ENCODE measurements around the gene C16orf96. TPM values are rescaled to one million over a fixed set of nuclear protein-coding genes. Genes with fewer than 3 reads are reported as not detected.

C16orf96 gene
- total and polyA plus RNA-seq, 2 of the 8 experiments (the other 6 are each of a cell fraction or from before 2014, with no cell fraction given) = 1.0 to 1.3 TPM

GRCh38 chr16:4633910-4634635 lies 77.9 kb downstream of the C16orf96 start:
- Histone ChIP-seq H3K14ac (ENCODE audit: insufficient read length) (no peak overlapping the region), H3K18ac (ENCODE audit: extremely low read depth, low read length) (no peak overlapping the region), H3K56ac (replicated peaks; ENCODE audit: insufficient read length, low read depth, low read length) (no peak overlapping the region), H3K4me3 (ENCODE audit: extremely low read depth in 1 of 4, insufficient read depth in 2 of 4, low read depth in 3 of 4, low read length in 4 of 4) (no peak overlapping the region), H3K36me3 (ENCODE audit: control insufficient read depth in 2 of 4, insufficient read depth in 4 of 4, low read length in 3 of 4) (peaks cover 0 to 6% (median under 1%) of the 10 kb centered on the region in 4 experiments; a peak in 2 of 8 replicates), H3K79me1 (ENCODE audit: low read depth, low read length) (peaks cover 16% of the 10 kb centered on the region; the same call in 1 of the 2 replicates), H3K27ac (ENCODE audit: low read depth, low read length) (no peak overlapping the region), H2BK12ac (ENCODE audit: low read depth, low read length) (no peak overlapping the region), H2BK5ac (ENCODE audit: low read depth, low read length) (no peak overlapping the region), H3K4me1 (replicated peaks in 1 of 4; ENCODE audit: control insufficient read depth in 3 of 4, insufficient read depth in 4 of 4, low read length in 3 of 4) (no peaks in the 10 kb centered on the region; a peak in 1 of 7 replicates), H3K27me3 (replicated peaks in 1 of 4; ENCODE audit: control insufficient read depth in 3 of 4, extremely low read depth in 1 of 4, insufficient read depth in 3 of 4, low read length in 3 of 4) (no peaks in the 10 kb centered on the region; a peak in 1 of 7 replicates), H2BK20ac (ENCODE audit: low read length) (no peak overlapping the region), H3K79me2 (ENCODE audit: control insufficient read depth in 1 of 2, insufficient read depth in 2 of 2, low read length in 2 of 2) (peaks cover 3 to 73% of the 10 kb centered on the region in 2 experiments), H3K23me2 (ENCODE audit: low read depth, low read length) (no peaks in the 10 kb centered on the region), H3K23ac (ENCODE audit: insufficient read length) (no peak overlapping the region), H3K9me3 (ENCODE audit: insufficient read depth in 2 of 2, low read depth in 1 of 2, low read length in 1 of 2) (no peaks in the 10 kb centered on the region), H2BK120ac (replicated peaks; ENCODE audit: low read depth, low read length) (no peak overlapping the region), H4K5ac (ENCODE audit: insufficient read length, low read depth, low read length) (no peak overlapping the region), H4K8ac (ENCODE audit: extremely low read depth, insufficient read depth, low read length) (peak overlapping the region; percentile 65), H2AK5ac (ENCODE audit: low read depth, low read length) (no peak overlapping the region), H3K4ac (replicated peaks; ENCODE audit: insufficient read length, low read depth, low read length) (no peak overlapping the region), H2AFZ (ENCODE audit: low read length) (no peak overlapping the region), H4K20me1 (replicated peaks in 1 of 2; ENCODE audit: control insufficient read depth in 1 of 2, insufficient read depth in 2 of 2, low read length in 2 of 2) (peaks cover 4 to 10% of the 10 kb centered on the region in 2 experiments), H4K91ac (replicated peaks; ENCODE audit: insufficient read length, low read length) (no peak overlapping the region), H2BK15ac (ENCODE audit: low read length) (no peak overlapping the region), H3K4me2 (ENCODE audit: insufficient read depth in 1 of 2, low read depth in 2 of 2, low read length in 2 of 2) (no peak overlapping the region), H3K9ac (replicated peaks in 1 of 4; ENCODE audit: extremely low read depth in 1 of 4, low read depth in 3 of 4, low read length in 3 of 4) (no peak overlapping the region)
- no peak for FAIRE-seq
- TF ChIP-seq RFX5 (IDR thresholded peaks at IDR 0.05; ENCODE audit: borderline replicate concordance, low read depth, low read length) = no peak
- TF ChIP-seq SAP30 (IDR thresholded peaks at IDR 0.05; ENCODE audit: insufficient read depth, insufficient replicate concordance, low read length) = no peak
- TF ChIP-seq CHD1 (IDR thresholded peaks at IDR 0.05; ENCODE audit: low read depth, low read length) = no peak
- TF ChIP-seq MAFK (IDR thresholded peaks at IDR 0.05; ENCODE audit: low read depth, low read length) = no peak
- TF ChIP-seq SRF (IDR thresholded peaks at IDR 0.05; ENCODE audit: low read depth, low read length) = no peak
- TF ChIP-seq ZNF274 (IDR thresholded peaks at IDR 0.05; ENCODE audit: borderline replicate concordance, extremely low read depth, low read length) = no peak
- no peak for TF ChIP-seq SIN3A (conservative IDR thresholded peaks at IDR 0.05 in 1 of 2, IDR thresholded peaks at IDR 0.05 in 1 of 2; ENCODE audit: low read depth in 1 of 2, low read length in 2 of 2)
- no peak for TF ChIP-seq USF2 (IDR thresholded peaks at IDR 0.05; ENCODE audit: low read length)
- no peak for TF ChIP-seq CTBP2 (IDR thresholded peaks at IDR 0.05; ENCODE audit: borderline replicate concordance, insufficient read depth, insufficient read length, low read length)
- TF ChIP-seq ASH2L (IDR thresholded peaks at IDR 0.05; ENCODE audit: low read length) = no peak
- POLR2A ChIA-PET (ENCODE audit: partially characterized antibody) = interaction anchor here (1.2 to 2.0 kb wide), 7 partner anchors 9 to 95 kb away, joined by 3 to 7 read pairs (median 4); partner anchors contain the start of gene CDIP1
- CTCF ChIA-PET (ENCODE audit: partially characterized antibody) = interaction anchor here (0.7 to 7.4 kb wide), 13 partner anchors 8 to 119 kb away, joined by 3 to 49 read pairs (median 5); partner anchors contain the start of genes C16orf96, DNAAF8 and MGRN1
- no peak for DNase-seq (ENCODE audit: low read depth in 1 of 2, low spot score in 2 of 2)
- 95% methylated on average over 19 of the region's 20 CpGs; no CpG with 5 or more reads in 1 of the 2 experiments for WGBS, 2 experiments (ENCODE audit: extremely low coverage in 1 of 2, insufficient coverage in 1 of 2, insufficient read length in 1 of 2, insufficient replicate concordance in 2 of 2, low coverage in 1 of 2, low lambda C conversion rate in 2 of 2, missing lambda C conversion rate in 1 of 2)

All from H1 (cell line).